Measurements from ENCODE around the gene SPRED2. TPM values are rescaled to one million over a fixed set of nuclear protein-coding genes. Genes with fewer than 3 reads are reported as not detected.

The SPRED2 gene
- polyA plus RNA-seq, 4 donors: 35.9 to 39.1 (median 37.7) TPM

GRCh38 chr2:65443509-65444186, 11.2 kb upstream of the SPRED2 start:
- no peak for DNase-seq (ENCODE audit: low read depth in 4 of 4, low spot score in 2 of 4)

GRCh38 chr2:65442420-65443020, 10.1 kb upstream of the SPRED2 start:
- no peak for DNase-seq (ENCODE audit: low read depth in 4 of 4, low spot score in 2 of 4)

- no peak for DNase-seq (ENCODE audit: low read depth in 4 of 4, low spot score in 2 of 4)
These were observed 5.9 kb upstream of the SPRED2 start for GRCh38 chr2:65438137-65438899.

GRCh38 chr2:65437392-65438135, 5.2 kb upstream of the SPRED2 start:
- DNase-seq (ENCODE audit: low read depth in 4 of 4, low spot score in 2 of 4): no peak

GRCh38 chr2:65436824-65437221, 4.4 kb upstream of the SPRED2 start:
- peak in 2 of 4 donors; percentile 49 to 65 for DNase-seq (ENCODE audit: low read depth in 4 of 4, low spot score in 2 of 4)

- DNase-seq (ENCODE audit: low read depth in 4 of 4, low spot score in 2 of 4): peak in 3 of 4 donors; percentile 62 to 82 (median 65)
These were observed 3.9 kb upstream of the SPRED2 start for GRCh38 chr2:65436169-65436823.

- peak in 3 of 4 donors; percentile 62 to 86 (median 80) for DNase-seq (ENCODE audit: low read depth in 4 of 4, low spot score in 2 of 4)
These were observed 3.3 kb upstream of the SPRED2 start for GRCh38 chr2:65435625-65436168.

GRCh38 chr2:65434592-65435241, 2.3 kb upstream of the SPRED2 start:
- no peak for DNase-seq (ENCODE audit: low read depth in 4 of 4, low spot score in 2 of 4)

- DNase-seq (ENCODE audit: low read depth in 4 of 4, low spot score in 2 of 4): no peak
These were observed 775 bp downstream of the SPRED2 start for GRCh38 chr2:65431421-65432226.

GRCh38 chr2:65430603-65431420, 1.6 kb downstream of the SPRED2 start:
- DNase-seq (ENCODE audit: low read depth in 4 of 4, low spot score in 2 of 4): peak in 1 of 4 donors; percentile 62

GRCh38 chr2:65429786-65430602, 2.4 kb downstream of the SPRED2 start:
- DNase-seq (ENCODE audit: low read depth in 4 of 4, low spot score in 2 of 4): no peak

GRCh38 chr2:65427532-65427931, 4.9 kb downstream of the SPRED2 start:
- no peak for DNase-seq (ENCODE audit: low read depth in 4 of 4, low spot score in 2 of 4)

GRCh38 chr2:65425276-65425675, 7.1 kb downstream of the SPRED2 start:
- no peak for DNase-seq (ENCODE audit: low read depth in 4 of 4, low spot score in 2 of 4)

- DNase-seq (ENCODE audit: low read depth in 4 of 4, low spot score in 2 of 4): no peak
These were observed 8.0 kb downstream of the SPRED2 start for GRCh38 chr2:65424391-65424790.

- no peak for DNase-seq (ENCODE audit: low read depth in 4 of 4, low spot score in 2 of 4)
These were observed 11.0 kb downstream of the SPRED2 start for GRCh38 chr2:65421432-65421748.

GRCh38 chr2:65420712-65421431, 11.5 kb downstream of the SPRED2 start:
- no peak for DNase-seq (ENCODE audit: low read depth in 4 of 4, low spot score in 2 of 4)
